PFSK-1 (cell line): Measurements from ENCODE around the gene CDKN2B-AS1.

Source experiments
- FOXP2 ChIP-seq: optimal IDR thresholded peaks from 2 replicates; pipeline ENCODE3; 2011; ENCODE audit warnings: borderline replicate concordance, control low read depth, inconsistent platforms; ENCODE audit not compliant: insufficient read depth; ENCODE audit errors: extremely low read length, extremely low read depth
- POLR2AphosphoS5 ChIP-seq: IDR thresholded peaks from 2 replicates; pipeline ENCODE4 v1.6.1; 2012; ENCODE audit warnings: low read depth, mild to moderate bottlenecking, control low read depth, low read length, moderate library complexity
- REST ChIP-seq, 2 experiments: IDR thresholded peaks; 2 replicates each; pipeline versions ENCODE4 v1.6.1 to v1.8.0; 2011 to 2012; ENCODE audit warnings: low read depth in 2 of 2, low read length in 2 of 2, control low read depth in 1 of 2, inconsistent platforms in 1 of 2, mild to moderate bottlenecking in 1 of 2, moderate library complexity in 1 of 2; ENCODE audit not compliant: insufficient read depth in 1 of 2
- SIN3A ChIP-seq: IDR thresholded peaks from 2 replicates; pipeline ENCODE4 v1.6.1; 2012; ENCODE audit warnings: mild to moderate bottlenecking, low read length, moderate library complexity, borderline replicate concordance; ENCODE audit not compliant: insufficient read depth
- TAF1 ChIP-seq: IDR thresholded peaks from 2 replicates; pipeline ENCODE4 v1.6.1; 2012; ENCODE audit warnings: low read length, control low read depth, borderline replicate concordance; ENCODE audit not compliant: insufficient read depth

- TF ChIP-seq SIN3A: no peak
- no peak for TF ChIP-seq REST (IDR thresholded peaks at IDR 0.05; ENCODE audit: insufficient read depth in 1 of 2, low read depth in 2 of 2, low read length in 2 of 2)
- no peak for TF ChIP-seq TAF1
- no peak for TF ChIP-seq POLR2AphosphoS5
- TF ChIP-seq FOXP2: no peak
These were observed 144.5 kb downstream of the CDKN2B-AS1 start for GRCh38 chr9:22138956-22139660.
